HS-27A (cell line): ENCODE data around the gene PRDM16.
"Not testable (repeated sequence)": the region's sequence is repeated elsewhere in the genome, so short reads cannot be mapped to it uniquely, and the experiment has no call there.

Experiments
- DNase-seq: peaks from one replicate; pipeline ENCODE4 v3.0.0-alpha.2; 2012; ENCODE audit warnings: low read depth, missing footprints

PRDM16 gene

GRCh38 chr1:3227893-3228292 lies 158.9 kb downstream of the PRDM16 start:
- no peak for DNase-seq

DNA sequence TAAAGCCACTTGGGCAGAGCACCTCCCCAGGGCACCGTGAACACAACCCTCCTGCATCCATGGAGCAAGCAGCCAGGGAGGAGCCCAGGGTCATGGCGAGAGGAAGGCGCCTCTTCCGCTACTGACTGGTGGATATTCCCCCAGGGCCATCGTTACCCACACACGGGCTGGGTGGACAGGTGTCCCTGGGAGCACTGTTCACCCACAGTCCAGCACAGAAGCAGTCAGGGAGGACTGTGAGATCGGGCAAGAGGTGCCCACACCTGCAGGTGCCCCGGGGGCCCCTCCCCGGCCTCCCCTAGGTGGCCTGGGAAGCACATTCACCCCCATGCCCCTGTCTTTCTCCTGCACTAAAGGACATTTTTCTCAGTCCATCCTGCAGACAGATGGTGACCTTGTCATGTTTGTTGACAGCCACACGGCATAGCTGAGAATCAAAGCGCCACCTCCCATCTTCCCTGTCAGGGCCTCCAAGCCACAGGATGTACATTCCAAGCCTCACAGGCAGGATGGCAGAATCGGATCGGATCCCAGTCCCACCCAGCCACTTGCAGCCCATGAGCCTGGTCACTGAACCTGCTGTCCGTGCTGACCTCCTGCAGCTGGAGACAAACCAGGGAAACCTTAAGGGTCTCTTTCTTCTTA lies 160.2 kb downstream of the PRDM16 start:
- DNase-seq: no peak

DNA sequence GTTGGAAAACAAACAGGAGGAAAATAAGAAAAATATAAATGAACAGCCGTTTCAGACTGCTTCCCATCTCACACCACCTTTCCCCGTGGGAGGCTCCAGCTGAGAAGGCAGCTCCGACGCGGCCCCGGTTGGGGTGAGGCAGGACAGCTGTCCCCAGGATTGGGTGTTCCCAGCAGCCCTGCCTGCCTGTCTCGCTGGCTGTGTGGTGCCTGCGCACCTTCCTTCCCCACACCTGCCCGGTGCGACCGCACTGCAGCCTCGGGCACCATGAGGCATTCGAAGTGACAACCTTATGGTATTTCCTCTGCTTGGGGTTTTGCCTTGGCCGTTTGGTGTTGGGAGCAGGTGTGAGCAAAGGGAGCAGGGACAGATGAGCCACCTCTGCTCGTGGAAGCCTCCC lies 161.6 kb downstream of the PRDM16 start:
- no peak for DNase-seq

- no peak for DNase-seq
Observed at GRCh38 chr1:3231245-3231644, 162.2 kb downstream of the PRDM16 start.

DNA sequence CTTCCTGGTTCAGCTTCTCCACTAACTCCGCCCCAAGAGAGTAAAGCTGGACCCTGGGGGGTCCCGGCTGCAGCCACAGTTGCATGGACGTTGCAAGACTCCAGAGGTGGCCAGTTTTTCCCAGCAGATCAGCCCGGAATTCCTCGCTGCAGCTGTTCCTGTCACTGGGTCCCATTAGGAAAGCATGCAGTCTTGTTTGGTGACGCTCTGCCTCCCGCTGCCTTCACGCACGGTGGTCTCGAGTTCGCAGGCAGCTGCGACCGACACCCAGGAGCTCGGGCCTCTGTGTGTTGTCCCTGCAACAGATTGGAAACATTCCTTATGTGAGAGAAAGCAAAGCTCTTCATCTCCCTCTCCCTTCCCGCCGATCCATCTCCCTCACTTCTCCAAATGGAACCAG lies 162.8 kb downstream of the PRDM16 start:
- DNase-seq: no peak

DNA sequence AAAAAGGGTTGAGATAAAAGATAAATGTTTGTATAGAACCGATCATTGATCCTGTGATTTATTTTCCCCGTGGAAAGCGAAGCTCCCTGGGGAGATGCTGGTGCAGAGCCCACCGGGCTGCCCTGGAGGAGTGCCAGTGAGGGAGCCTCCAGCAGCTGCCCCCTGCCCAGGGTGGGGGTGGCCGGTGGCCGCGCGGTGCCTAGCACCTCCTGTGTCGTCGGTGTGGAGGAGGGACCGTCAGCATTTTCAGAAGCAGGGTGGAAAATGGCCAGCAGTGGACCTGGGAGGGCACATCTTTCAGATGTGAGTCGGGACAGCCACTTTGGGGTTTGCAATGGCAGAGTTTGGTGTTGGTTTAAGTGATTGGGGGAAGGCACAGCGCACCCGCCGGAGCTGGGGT lies 164.0 kb downstream of the PRDM16 start:
- no peak for DNase-seq

DNA sequence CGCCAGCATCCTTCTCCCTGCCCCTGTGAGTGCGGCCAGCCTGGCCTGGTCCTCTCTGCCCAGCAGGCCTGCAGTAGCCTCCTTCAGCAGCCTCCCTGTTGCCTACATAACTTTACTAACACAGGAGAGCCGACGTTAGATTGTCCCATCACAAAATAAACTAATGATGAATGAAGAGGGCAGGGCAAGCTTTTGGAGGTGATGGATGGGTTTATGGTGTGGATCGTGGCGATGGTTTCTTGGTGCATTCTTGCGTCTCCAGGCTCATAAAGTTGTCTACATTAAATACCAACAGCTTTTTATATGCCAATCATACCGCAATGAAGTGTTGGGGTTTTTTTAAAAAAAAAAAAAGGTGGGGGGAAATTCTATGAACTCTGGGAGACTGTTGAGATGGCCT lies 164.5 kb downstream of the PRDM16 start:
- no peak for DNase-seq

GRCh38 chr1:3234281-3234680 lies 165.3 kb downstream of the PRDM16 start:
- no peak for DNase-seq

DNA sequence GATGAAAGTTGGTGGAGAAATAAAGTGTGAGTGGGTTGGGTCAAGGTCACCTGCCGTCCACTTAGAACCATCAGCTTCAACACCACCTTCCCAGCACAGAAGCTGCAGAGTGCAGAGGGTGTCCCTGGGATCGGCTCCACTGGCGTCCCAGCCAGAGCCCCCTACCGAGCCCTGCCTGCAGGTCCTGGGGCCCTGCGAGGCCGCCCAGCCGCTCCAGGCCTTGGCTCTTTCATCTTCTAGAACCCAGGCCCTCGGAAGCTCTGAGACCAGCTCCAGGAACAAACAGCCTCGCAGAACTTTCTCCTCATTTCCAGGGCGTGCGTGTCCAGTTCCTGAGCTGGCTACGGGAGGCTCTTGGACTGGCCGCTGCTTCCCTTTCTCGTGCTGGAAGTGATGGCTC lies 166.0 kb downstream of the PRDM16 start:
- no peak for DNase-seq

DNA sequence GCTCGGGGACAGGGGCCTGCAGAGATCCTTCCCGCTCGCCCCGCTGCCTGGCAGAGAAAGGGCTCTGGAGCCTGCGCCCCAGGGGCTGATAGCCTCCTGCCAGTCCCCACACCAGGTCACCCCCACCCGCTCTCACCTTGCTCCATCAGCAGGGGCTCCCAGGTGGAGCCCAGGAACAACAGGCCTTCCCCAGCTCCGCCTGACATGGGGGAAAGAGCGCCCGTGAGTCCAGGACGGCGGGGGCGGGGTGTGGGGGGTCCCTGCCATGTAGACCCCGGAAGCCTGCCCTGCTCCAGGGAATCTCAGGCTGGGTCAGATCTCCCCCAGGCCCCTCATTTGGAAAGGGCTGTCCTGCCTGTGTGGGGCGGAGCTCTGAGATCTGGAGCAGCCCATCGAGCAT lies 166.5 kb downstream of the PRDM16 start:
- no peak for DNase-seq

- no peak for DNase-seq
Observed at GRCh38 chr1:3236361-3236760, 167.4 kb downstream of the PRDM16 start.

DNA sequence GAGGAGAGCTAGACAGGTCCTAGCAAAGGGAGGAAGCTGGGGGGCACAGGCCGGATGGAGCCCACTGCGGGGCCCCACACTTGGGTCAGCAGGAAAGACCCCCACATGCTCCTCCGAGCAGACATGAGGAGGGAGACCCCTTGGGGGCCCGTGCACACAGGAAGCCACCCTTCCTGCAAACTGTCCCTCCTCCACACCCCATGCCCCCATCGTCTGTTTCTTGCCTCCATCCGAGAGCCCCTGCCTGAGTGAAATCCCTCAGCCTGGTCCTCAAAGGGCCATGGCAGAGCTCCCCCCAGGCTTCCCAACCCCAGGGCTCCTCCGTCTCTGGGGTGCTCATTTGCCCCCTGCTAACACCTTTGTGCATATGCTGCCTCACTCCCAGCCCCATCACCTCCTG lies 168.0 kb downstream of the PRDM16 start:
- DNase-seq: no peak

DNA sequence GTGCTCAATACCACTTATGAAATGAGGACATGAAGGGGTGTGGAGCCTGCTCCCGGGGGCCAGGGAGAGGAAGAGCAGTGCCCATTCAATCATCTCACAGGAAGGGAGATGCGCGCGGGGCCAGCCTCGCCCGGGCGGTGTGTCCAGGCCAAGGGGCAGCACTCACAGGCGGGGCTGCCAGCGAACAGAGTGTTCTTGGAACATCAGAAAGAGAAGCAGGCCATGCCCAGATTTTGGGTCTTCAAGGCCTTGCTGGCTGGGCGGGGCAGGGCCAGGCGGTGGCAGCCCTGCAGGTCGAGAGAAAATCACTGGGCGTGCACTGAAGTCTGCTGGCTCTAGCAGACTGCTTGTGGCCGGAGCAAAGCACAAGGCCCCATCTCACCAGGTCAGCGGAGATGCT lies 168.6 kb downstream of the PRDM16 start:
- DNase-seq: no peak

DNA sequence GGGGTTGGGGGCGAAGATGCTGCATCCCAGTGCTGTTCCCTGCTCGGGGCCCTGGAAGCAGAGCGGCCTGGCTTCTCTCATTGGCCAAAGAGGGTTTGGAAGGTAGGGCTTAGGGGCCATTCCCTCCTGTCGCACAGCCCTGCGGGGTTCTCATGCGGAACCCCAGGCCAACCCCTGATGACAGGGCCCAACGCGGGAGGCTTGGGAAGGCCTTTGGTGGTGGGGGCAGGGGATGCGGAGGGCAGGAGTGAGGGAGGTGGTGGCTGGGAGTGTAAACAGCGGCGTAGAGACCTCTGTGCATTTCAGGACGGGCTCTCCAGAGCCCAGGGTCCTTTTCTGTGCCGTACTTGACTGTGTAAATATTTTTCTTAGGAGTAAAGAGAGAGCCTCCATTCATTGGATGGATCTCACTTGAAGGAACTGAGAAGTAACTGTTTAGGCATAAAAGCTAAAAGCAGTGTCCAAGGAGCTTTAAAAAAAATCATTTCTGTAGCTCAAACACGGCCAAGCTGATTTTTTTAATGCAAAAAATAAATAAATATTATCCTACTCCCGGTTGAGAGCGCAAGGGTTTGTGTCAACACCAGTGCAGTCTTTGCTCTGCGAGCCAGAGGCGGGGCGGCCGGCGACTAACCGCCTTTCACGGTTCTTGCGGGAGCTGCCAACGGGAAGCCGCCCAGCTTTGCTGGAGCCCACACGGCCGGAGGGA lies 169.1 kb downstream of the PRDM16 start:
- no peak for DNase-seq

DNA sequence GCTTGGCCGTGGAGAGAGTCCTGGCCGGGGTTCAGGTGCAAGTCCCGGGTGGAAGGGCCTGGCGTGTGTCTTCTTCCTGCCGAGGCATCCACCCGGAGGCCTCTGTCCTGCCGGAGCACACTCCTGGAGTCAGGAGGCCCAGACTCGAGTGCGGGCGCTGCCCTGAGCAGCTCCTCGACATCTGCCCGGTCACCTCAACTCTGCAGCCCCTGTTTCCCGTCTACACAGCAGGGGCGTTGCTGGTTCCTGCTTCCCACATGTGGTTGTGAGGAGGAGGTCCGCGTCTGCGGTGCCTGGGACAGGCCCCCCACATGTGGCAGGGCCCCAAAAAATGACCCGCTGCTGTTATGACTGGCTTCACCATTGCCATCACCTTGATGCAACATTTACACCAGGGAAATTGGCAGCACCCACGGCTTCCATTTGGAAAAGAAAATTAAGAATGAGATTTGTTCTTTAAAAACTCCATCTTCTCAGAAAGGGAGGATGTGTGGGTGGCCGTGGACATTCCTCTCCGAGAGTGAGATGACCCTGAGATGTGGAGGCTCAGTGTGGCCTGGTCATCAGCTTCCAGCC lies 169.8 kb downstream of the PRDM16 start:
- DNase-seq: no peak

GRCh38 chr1:3239991-3240390 lies 171.0 kb downstream of the PRDM16 start:
- not testable (repeated sequence) for DNase-seq

DNA sequence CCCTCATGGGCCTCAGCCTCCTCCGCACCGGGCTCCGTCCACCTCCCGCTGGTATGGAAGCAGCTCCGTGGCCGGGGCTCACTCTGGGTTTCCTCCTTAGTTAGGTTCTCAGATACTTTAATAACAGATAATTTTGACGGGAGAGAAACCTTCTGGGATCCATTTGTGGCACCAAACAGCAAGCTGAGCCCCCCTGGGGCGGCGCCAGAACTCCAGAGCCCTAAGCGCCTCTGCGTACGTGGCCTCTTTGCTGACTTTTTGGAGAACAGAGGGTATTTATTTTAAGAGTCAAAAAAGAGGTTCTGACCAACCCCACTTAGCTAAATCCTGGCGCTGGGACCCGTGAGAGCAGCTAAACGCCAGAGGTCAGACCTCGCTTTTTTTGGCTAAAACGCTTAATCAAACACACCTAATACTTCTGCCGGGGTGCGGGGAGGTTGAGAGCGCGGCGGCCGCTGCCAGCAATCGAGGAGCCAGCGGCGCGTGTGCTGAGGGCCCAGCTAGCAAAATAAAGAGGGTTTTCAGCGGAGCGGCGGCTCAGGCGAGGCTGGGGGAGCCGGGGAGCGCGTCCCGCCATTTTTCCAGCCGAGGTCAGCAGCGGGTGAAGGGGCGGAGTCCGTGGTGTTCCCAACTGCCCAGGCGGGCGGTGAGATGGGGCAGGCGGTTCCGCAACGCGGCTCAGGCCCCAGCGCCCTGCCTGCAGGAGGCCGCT lies 171.7 kb downstream of the PRDM16 start:
- DNase-seq: no peak

DNA sequence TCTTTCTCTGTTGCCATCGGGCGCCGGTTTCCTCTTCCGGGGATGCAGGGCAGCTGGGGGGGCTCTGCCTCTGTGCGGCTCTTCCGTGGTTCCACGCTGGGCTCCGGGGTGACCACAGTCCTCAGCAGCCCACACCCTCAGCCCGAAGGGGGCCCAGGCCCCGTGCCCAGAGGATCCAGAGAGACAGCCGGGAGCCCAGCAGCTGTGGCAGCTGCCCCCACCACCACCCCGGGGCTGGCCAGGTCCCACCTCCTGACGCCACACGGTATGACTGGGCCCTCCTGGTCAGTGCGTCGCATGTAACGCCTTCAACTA lies 172.2 kb downstream of the PRDM16 start:
- no peak for DNase-seq

GRCh38 chr1:3241673-3242407 lies 172.8 kb downstream of the PRDM16 start:
- no peak for DNase-seq

GRCh38 chr1:3242408-3243260 lies 173.6 kb downstream of the PRDM16 start:
- DNase-seq: no peak

- DNase-seq: no peak
Observed at GRCh38 chr1:3243304-3243703, 174.3 kb downstream of the PRDM16 start.
